Gastrocnemius medialis (tissue), 4 donors: Measurements from ENCODE around the gene SLC6A2. TPM values are rescaled to one million over a fixed set of nuclear protein-coding genes. Genes with fewer than 3 reads are reported as not detected.
"Not testable (repeated sequence)": the region's sequence is repeated elsewhere in the genome, so short reads cannot be mapped to it uniquely, and the experiment has no call there.

ENCODE experiments used
- ATAC-seq, 2 donors: fragments of 150-250 bp; one replicate each; pipeline ENCODE4 v1.9.1; 2016
- DNase-seq, 2 donors: peaks; one replicate each; pipeline ENCODE4 v3.0.0-alpha.2; 2019
- H3K27ac ChIP-seq, 4 donors: fragments of 200-600 bp; sonication (generic); 1 replicate in 1 of 4; 2 replicates in 3 of 4; pipeline ENCODE4 v1.5.1; 2016 to 2018; ENCODE audit warnings: mild to moderate bottlenecking in 2 of 4, moderate library complexity in 1 of 4
- H3K27me3 ChIP-seq, 3 donors: fragments of 200-600 bp; sonication (generic) in 2 of 3; 1 replicate in 1 of 3; 2 replicates in 2 of 3; pipeline versions ENCODE4 v1.5.1 to v1.6.0; 2016 to 2019; ENCODE audit warnings: mild to moderate bottlenecking in 1 of 3, moderate library complexity in 1 of 3
- H3K36me3 ChIP-seq, 2 donors: fragments of 200-600 bp; sonication (generic) in 1 of 2; one replicate each; pipeline ENCODE4 v1.5.1; 2017 to 2018
- H3K4me1 ChIP-seq, 2 donors: fragments of 200-600 bp; sonication (generic) in 1 of 2; one replicate each; pipeline ENCODE4 v1.5.1; 2016 to 2017; ENCODE audit warnings: mild to moderate bottlenecking in 2 of 2
- H3K4me3 ChIP-seq, 4 donors: fragments of 200-600 bp; sonication (generic) in 3 of 4; 1 replicate in 1 of 4; 2 replicates in 3 of 4; pipeline ENCODE4 v1.5.1; 2016 to 2019; ENCODE audit warnings: mild to moderate bottlenecking in 2 of 4
- H3K9me3 ChIP-seq, 3 donors: fragments of 200-600 bp; sonication (generic) in 2 of 3; 1 replicate in 1 of 3; 2 replicates in 2 of 3; pipeline ENCODE4 v1.5.1; 2016 to 2019
- in situ Hi-C, 4 donors: fragments of 200-750 bp; cut with MboI; loops; one replicate each; pipeline versions ENCODE4 v1.15.0 to v1.8.0; 2017; ENCODE audit warnings: low sequenced_read_pairs in 4 of 4
- intact Hi-C: fragments of 100-400 bp; cut with DNase I; formaldehyde crosslinking; loops from one replicate; pipeline ENCODE4 v1.15.1; 2023; ENCODE audit warnings: low total_unique reads
- total RNA-seq, 4 donors: library from RNA; depleted of rRNA; stranded (reverse); fragments of >200 nt; gene quantifications; one replicate each; pipeline versions ENCODE4 v1.1.0 to v1.2.3, GENCODE V29; 2016
- TF ChIP-seq, protein P1 (sequence below), 5 experiments: fragments of 450-650 bp in 3 of 5; fragments of 200-600 bp in 2 of 5; sonication (generic) in 2 of 5; IDR thresholded peaks in 4 of 5; conservative IDR thresholded peaks in 1 of 5; 1 replicate in 4 of 5; 2 replicates in 1 of 5; pipeline ENCODE4 v1.5.1; 2016 to 2019; ENCODE audit warnings: antibody characterized with exemption in 5 of 5, mild to moderate bottlenecking in 3 of 5, moderate library complexity in 3 of 5

The SLC6A2 gene
- total RNA-seq, 4 donors from 2014 or later: not detected

DNA sequence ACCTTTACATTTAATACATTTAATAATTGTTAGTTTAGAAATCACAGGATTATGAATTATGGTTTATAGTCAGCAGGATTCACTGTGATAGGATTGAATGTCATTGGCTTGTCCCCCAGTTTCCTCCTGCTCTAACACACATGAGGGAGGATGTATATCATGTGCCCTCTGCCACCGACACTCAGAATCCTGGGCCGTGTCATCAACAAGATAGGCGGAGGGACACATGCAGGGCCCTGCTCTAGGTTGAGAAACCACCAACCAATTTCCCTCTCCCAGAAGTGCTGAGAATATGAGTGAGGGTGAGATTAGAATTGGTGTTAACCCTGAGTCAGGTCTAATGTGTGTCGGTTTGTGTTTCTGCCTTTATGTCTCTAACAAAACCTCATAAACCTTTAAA is 92.0 kb downstream of the SLC6A2 start:
- no peaks in the 10 kb centered on the region for H3K36me3 ChIP-seq
- H3K27ac ChIP-seq: no peak overlapping the region
- H3K4me1 ChIP-seq: no peaks in the 10 kb centered on the region
- H3K9me3 ChIP-seq: no peaks in the 10 kb centered on the region
- ATAC-seq: no peak
- TF ChIP-seq, protein P1, sequence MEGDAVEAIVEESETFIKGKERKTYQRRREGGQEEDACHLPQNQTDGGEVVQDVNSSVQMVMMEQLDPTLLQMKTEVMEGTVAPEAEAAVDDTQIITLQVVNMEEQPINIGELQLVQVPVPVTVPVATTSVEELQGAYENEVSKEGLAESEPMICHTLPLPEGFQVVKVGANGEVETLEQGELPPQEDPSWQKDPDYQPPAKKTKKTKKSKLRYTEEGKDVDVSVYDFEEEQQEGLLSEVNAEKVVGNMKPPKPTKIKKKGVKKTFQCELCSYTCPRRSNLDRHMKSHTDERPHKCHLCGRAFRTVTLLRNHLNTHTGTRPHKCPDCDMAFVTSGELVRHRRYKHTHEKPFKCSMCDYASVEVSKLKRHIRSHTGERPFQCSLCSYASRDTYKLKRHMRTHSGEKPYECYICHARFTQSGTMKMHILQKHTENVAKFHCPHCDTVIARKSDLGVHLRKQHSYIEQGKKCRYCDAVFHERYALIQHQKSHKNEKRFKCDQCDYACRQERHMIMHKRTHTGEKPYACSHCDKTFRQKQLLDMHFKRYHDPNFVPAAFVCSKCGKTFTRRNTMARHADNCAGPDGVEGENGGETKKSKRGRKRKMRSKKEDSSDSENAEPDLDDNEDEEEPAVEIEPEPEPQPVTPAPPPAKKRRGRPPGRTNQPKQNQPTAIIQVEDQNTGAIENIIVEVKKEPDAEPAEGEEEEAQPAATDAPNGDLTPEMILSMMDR (IDR thresholded peaks at IDR 0.05 in 4 of 5, conservative IDR thresholded peaks at IDR 0.05 in 1 of 5): no peak
- intact Hi-C loops (no loop called here), in situ Hi-C loops (no loop called here)
- peaks cover 0 to 3% (median 0%) of the 10 kb centered on the region in 3 donors for H3K27me3 ChIP-seq
- H3K4me3 ChIP-seq: no peak overlapping the region
- DNase-seq: no peak

- H3K4me1 ChIP-seq, H3K36me3 ChIP-seq, H3K4me3 ChIP-seq, ATAC-seq, in situ Hi-C loops, H3K27ac ChIP-seq, DNase-seq, H3K27me3 ChIP-seq, H3K9me3 ChIP-seq, intact Hi-C loops: not testable (repeated sequence)
Measured at GRCh38 chr16:55752465-55753144, 96.8 kb downstream of the SLC6A2 start.

DNA sequence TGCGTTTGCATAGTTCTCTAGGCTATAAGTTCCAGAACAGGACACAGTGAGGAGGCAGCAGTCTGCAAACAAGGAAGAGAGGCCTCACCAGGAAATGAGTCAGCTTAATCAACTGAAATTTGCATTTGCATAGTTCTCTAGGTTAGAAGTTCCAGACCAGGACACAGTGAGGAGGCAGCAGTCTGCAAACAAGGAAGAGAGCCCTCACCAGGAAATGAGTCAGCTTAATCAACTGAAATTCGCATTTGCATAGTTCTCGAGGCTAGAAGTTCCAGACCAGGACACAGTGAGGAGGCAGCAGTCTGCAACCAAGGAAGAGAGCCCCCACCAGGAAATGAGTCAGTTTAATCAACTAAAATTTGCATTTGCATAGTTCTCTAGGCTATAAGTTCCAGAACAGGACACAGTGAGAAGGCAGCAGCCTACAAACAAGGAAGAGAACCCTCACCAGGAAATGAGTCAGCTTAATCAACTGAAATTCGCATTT is 97.4 kb downstream of the SLC6A2 start:
- H3K4me3 ChIP-seq, H3K27ac ChIP-seq, H3K4me1 ChIP-seq, in situ Hi-C loops, intact Hi-C loops, H3K27me3 ChIP-seq, ATAC-seq, H3K9me3 ChIP-seq, DNase-seq, H3K36me3 ChIP-seq: not testable (repeated sequence)

Other genes with a start within 250 kb of the SLC6A2 start
- 100 to 1,000 TPM in 1 of 4 donors, 10 to 100 TPM in 3; 26.6 to 119 (median 55.6) TPM for gene MMP2, start 176.8 kb upstream of the SLC6A2 start, total RNA-seq
- 1 to 10 TPM; 1.2 to 6.7 (median 4.7) TPM for gene LPCAT2, start 146.9 kb upstream of the SLC6A2 start, total RNA-seq
- gene CAPNS2, start 89.3 kb upstream of the SLC6A2 start, total RNA-seq: not detected
- gene CES1, start 177.1 kb downstream of the SLC6A2 start, total RNA-seq: 1 to 10 TPM; 2.2 to 5.1 (median 3.1) TPM
- gene CES5A, start 219.4 kb downstream of the SLC6A2 start, total RNA-seq: not detected